Measurements from ENCODE around the gene PTPRG. TPM values are rescaled to one million over a fixed set of nuclear protein-coding genes. Genes with fewer than 3 reads are reported as not detected.

Gene PTPRG
- total RNA-seq, 1 experiment from 2014 or later: 32.1 TPM

DNA sequence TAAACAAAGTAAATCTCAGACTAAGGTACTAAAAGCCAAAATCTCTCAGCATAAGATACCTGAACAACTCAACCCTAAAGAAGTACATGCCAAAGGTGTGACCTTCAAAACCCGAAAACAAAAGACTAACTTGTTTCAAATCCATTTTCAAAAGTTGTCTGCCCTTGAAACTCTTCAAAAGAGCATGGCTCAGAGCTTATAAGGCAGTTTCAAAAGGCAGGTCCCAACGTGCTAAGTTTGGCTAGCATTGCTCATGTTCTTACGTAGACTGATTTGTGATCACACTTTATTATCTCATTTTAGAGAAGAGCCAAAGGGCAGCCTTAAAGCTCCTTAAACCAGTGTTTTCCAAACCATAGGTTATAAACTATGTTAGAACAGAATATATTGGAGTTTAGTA is 699.8 kb downstream of the PTPRG start:
- no peak overlapping the region for H2AFZ ChIP-seq (ENCODE audit: low read depth, low read length, poor library complexity, severe bottlenecking)
- ChIA-PET POLR2A (no interaction called here), CTCF (no interaction called here), RAD21 (ENCODE audit: low non-redundant PET in 1 of 2, low total read pairs in 2 of 2, uncharacterized antibody in 2 of 2, unreplicated experiment in 2 of 2) (no interaction called here)
- no peaks in the 10 kb centered on the region for H3K36me3 ChIP-seq (ENCODE audit: control insufficient read depth in 1 of 2, insufficient read depth in 2 of 2, low read length in 2 of 2)
- no peaks in the 10 kb centered on the region for H3K4me1 ChIP-seq (ENCODE audit: control insufficient read depth in 1 of 2, insufficient read depth in 2 of 2, low read length in 2 of 2)
- no peak for DNase-seq (ENCODE audit: low read depth, low spot score)
- ATAC-seq: no peak
- H3K9me2 ChIP-seq (ENCODE audit: insufficient read depth): no peaks in the 10 kb centered on the region
- H3K27ac ChIP-seq (ENCODE audit: low read depth, low read length): no peak overlapping the region
- H3K4me3 ChIP-seq (replicated peaks in 1 of 2; ENCODE audit: low read depth in 1 of 2, low read length in 2 of 2): no peak overlapping the region
- no TSS peak for BruUV-seq (replicated peaks)
- intact Hi-C loops (cut with micrococcal nuclease): no loop called here
- H4K20me1 ChIP-seq (ENCODE audit: insufficient read depth): no peaks in the 10 kb centered on the region
- H3K4me2 ChIP-seq (ENCODE audit: low read length): no peak overlapping the region
- no peak overlapping the region for H3K9ac ChIP-seq (ENCODE audit: low read length)
- no peaks in the 10 kb centered on the region for H3K9me3 ChIP-seq (ENCODE audit: control insufficient read depth in 1 of 2, insufficient read depth in 1 of 2, low read depth in 1 of 2, low read length in 2 of 2)
- H3K27me3 ChIP-seq (ENCODE audit: insufficient read depth, low read length): no peaks in the 10 kb centered on the region
- TF ChIP-seq SP1 (IDR thresholded peaks at IDR 0.05; ENCODE audit: low read depth): no peak
- H3K79me2 ChIP-seq (ENCODE audit: insufficient read depth, low read length): no peaks in the 10 kb centered on the region

DNA sequence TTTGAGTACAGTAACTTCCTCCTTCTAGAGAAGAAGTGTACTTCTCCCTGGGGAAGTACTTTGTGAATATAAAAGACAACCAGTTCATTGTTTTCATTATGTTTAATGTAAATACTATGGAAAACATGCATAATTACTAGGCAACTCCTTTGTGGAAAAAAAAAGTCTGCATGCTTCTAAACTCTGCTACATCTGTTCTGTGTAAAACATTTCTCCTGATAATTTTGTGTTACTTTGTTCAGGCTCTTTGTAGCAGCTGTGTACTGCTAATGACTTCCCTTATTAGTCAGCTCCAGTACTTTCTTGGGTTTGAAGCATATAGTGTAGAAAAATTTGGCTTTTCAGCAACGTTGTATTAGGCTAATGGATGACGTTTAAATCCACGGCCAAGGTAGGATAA is 700.4 kb downstream of the PTPRG start:
- Histone ChIP-seq H3K79me2 (ENCODE audit: insufficient read depth, low read length) (no peaks in the 10 kb centered on the region), H3K36me3 (ENCODE audit: control insufficient read depth in 1 of 2, insufficient read depth in 2 of 2, low read length in 2 of 2) (no peaks in the 10 kb centered on the region), H3K4me3 (replicated peaks in 1 of 2; ENCODE audit: low read depth in 1 of 2, low read length in 2 of 2) (no peak overlapping the region), H4K20me1 (ENCODE audit: insufficient read depth) (no peaks in the 10 kb centered on the region), H3K4me2 (ENCODE audit: low read length) (no peak overlapping the region), H3K9me2 (ENCODE audit: insufficient read depth) (no peaks in the 10 kb centered on the region), H3K9me3 (ENCODE audit: control insufficient read depth in 1 of 2, insufficient read depth in 1 of 2, low read depth in 1 of 2, low read length in 2 of 2) (no peaks in the 10 kb centered on the region), H3K27me3 (ENCODE audit: insufficient read depth, low read length) (no peaks in the 10 kb centered on the region), H3K9ac (ENCODE audit: low read length) (no peak overlapping the region), H2AFZ (ENCODE audit: low read depth, low read length, poor library complexity, severe bottlenecking) (no peak overlapping the region), H3K27ac (ENCODE audit: low read depth, low read length) (no peak overlapping the region), H3K4me1 (ENCODE audit: control insufficient read depth in 1 of 2, insufficient read depth in 2 of 2, low read length in 2 of 2) (no peaks in the 10 kb centered on the region)
- ChIA-PET RAD21 (ENCODE audit: low non-redundant PET in 1 of 2, low total read pairs in 2 of 2, uncharacterized antibody in 2 of 2, unreplicated experiment in 2 of 2) (no interaction called here), CTCF (no interaction called here), POLR2A (no interaction called here)
- no peak for DNase-seq (ENCODE audit: low read depth, low spot score)
- intact Hi-C loops (cut with micrococcal nuclease): no loop called here
- no TSS peak for BruUV-seq (replicated peaks)
- no peak for ATAC-seq
- TF ChIP-seq ELF1 (IDR thresholded peaks at IDR 0.05; ENCODE audit: borderline replicate concordance, low read depth): no peak
- no peak for TF ChIP-seq SRF (IDR thresholded peaks at IDR 0.05; ENCODE audit: low read depth)

- no peak for DNase-seq (ENCODE audit: low read depth, low spot score)
- no peaks in the 10 kb centered on the region for H3K9me3 ChIP-seq (ENCODE audit: control insufficient read depth in 1 of 2, insufficient read depth in 1 of 2, low read depth in 1 of 2, low read length in 2 of 2)
- H4K20me1 ChIP-seq (ENCODE audit: insufficient read depth): no peaks in the 10 kb centered on the region
- ChIA-PET CTCF (no interaction called here), POLR2A (no interaction called here), RAD21 (ENCODE audit: low non-redundant PET in 1 of 2, low total read pairs in 2 of 2, uncharacterized antibody in 2 of 2, unreplicated experiment in 2 of 2) (no interaction called here)
- no peak overlapping the region for H3K27ac ChIP-seq (ENCODE audit: low read depth, low read length)
- no TSS peak for BruUV-seq (replicated peaks)
- H3K27me3 ChIP-seq (ENCODE audit: insufficient read depth, low read length): no peaks in the 10 kb centered on the region
- no peak overlapping the region for H3K4me2 ChIP-seq (ENCODE audit: low read length)
- no peaks in the 10 kb centered on the region for H3K36me3 ChIP-seq (ENCODE audit: control insufficient read depth in 1 of 2, insufficient read depth in 2 of 2, low read length in 2 of 2)
- no peaks in the 10 kb centered on the region for H3K4me1 ChIP-seq (ENCODE audit: control insufficient read depth in 1 of 2, insufficient read depth in 2 of 2, low read length in 2 of 2)
- no peaks in the 10 kb centered on the region for H3K79me2 ChIP-seq (ENCODE audit: insufficient read depth, low read length)
- ATAC-seq: no peak
- no peaks in the 10 kb centered on the region for H3K9me2 ChIP-seq (ENCODE audit: insufficient read depth)
- no peak overlapping the region for H3K9ac ChIP-seq (ENCODE audit: low read length)
- intact Hi-C loops (cut with micrococcal nuclease): no loop called here
- no peak overlapping the region for H3K4me3 ChIP-seq (replicated peaks in 1 of 2; ENCODE audit: low read depth in 1 of 2, low read length in 2 of 2)
- H2AFZ ChIP-seq (ENCODE audit: low read depth, low read length, poor library complexity, severe bottlenecking): no peak overlapping the region
- TF ChIP-seq EZH2phosphoT487 (IDR thresholded peaks at IDR 0.05; ENCODE audit: borderline replicate concordance) (no peak), EGR1 (IDR thresholded peaks at IDR 0.05; ENCODE audit: low read depth) (no peak), POLR2A (IDR thresholded peaks at IDR 0.05; ENCODE audit: borderline replicate concordance, extremely low read depth, insufficient read depth, insufficient read length) (no peak), SIN3A (IDR thresholded peaks at IDR 0.05; ENCODE audit: low read depth) (no peak), ZNF274 (IDR thresholded peaks at IDR 0.05; ENCODE audit: low read depth, low read length) (no peak), JUND (IDR thresholded peaks at IDR 0.05) (no peak), SP1 (IDR thresholded peaks at IDR 0.05; ENCODE audit: low read depth) (no peak), ELF1 (IDR thresholded peaks at IDR 0.05; ENCODE audit: borderline replicate concordance, low read depth) (no peak), CEBPB (IDR thresholded peaks at IDR 0.05; ENCODE audit: low read depth) (no peak), EZH2 (IDR thresholded peaks at IDR 0.05) (no peak)
- TF ChIP-seq, protein P1, sequence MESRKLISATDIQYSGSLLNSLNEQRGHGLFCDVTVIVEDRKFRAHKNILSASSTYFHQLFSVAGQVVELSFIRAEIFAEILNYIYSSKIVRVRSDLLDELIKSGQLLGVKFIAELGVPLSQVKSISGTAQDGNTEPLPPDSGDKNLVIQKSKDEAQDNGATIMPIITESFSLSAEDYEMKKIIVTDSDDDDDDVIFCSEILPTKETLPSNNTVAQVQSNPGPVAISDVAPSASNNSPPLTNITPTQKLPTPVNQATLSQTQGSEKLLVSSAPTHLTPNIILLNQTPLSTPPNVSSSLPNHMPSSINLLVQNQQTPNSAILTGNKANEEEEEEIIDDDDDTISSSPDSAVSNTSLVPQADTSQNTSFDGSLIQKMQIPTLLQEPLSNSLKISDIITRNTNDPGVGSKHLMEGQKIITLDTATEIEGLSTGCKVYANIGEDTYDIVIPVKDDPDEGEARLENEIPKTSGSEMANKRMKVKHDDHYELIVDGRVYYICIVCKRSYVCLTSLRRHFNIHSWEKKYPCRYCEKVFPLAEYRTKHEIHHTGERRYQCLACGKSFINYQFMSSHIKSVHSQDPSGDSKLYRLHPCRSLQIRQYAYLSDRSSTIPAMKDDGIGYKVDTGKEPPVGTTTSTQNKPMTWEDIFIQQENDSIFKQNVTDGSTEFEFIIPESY (IDR thresholded peaks at IDR 0.05; ENCODE audit: extremely low read depth, insufficient replicate concordance, low read length): no peak
- TF ChIP-seq, protein P2, sequence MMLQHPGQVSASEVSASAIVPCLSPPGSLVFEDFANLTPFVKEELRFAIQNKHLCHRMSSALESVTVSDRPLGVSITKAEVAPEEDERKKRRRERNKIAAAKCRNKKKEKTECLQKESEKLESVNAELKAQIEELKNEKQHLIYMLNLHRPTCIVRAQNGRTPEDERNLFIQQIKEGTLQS (IDR thresholded peaks at IDR 0.05): no peak
Measured at GRCh38 chr3:62265528-62265927, 704.2 kb downstream of the PTPRG start.
